Left renal cortex interstitium (tissue), 4 donors: ENCODE data around the gene CHIC2. TPM values are rescaled to one million over a fixed set of nuclear protein-coding genes. Genes with fewer than 3 reads are reported as not detected.

Experiments
- DNase-seq, 4 donors: peaks; one replicate each; pipeline ENCODE4 v3.0.0-alpha.2; 2013; ENCODE audit warnings: low read depth in 4 of 4, low spot score in 2 of 4, missing footprints in 1 of 4
- polyA plus RNA-seq, 4 donors: library from polyadenylated mRNA; unstranded; fragments of 120-200 nt; gene quantifications; one replicate each; pipeline ENCODE4 v1.2.1, GENCODE V29; 2013; ENCODE audit not compliant: insufficient read length in 4 of 4

Gene CHIC2
- polyA plus RNA-seq, 4 donors: 29.0 to 35.9 (median 32.4) TPM

- DNase-seq: no peak
Measured at GRCh38 chr4:53961351-53961750, 103.1 kb downstream of the CHIC2 start.

- no peak for DNase-seq
Measured at GRCh38 chr4:53960843-53961242, 103.6 kb downstream of the CHIC2 start.

Other genes with a start within 250 kb of the CHIC2 start
- not detected for gene GSX2, start 35.6 kb upstream of the CHIC2 start, polyA plus RNA-seq
- 100 to 1,000 TPM; 139 to 260 (median 179) TPM for gene PDGFRA, start 164.7 kb upstream of the CHIC2 start, polyA plus RNA-seq